Fibroblast of skin of abdomen (primary cell): ENCODE measurements around the gene PPP1R9A.

Experiments
- DNase-seq: peaks from one replicate; pipeline ENCODE4 v3.0.0-alpha.2; 2013

PPP1R9A gene

GRCh38 chr7:95267754-95268153, 360.4 kb downstream of the PPP1R9A start:
- no peak for DNase-seq

GRCh38 chr7:95269640-95270039, 362.2 kb downstream of the PPP1R9A start:
- no peak for DNase-seq

GRCh38 chr7:95276114-95276513, 368.7 kb downstream of the PPP1R9A start:
- DNase-seq: no peak

DNA sequence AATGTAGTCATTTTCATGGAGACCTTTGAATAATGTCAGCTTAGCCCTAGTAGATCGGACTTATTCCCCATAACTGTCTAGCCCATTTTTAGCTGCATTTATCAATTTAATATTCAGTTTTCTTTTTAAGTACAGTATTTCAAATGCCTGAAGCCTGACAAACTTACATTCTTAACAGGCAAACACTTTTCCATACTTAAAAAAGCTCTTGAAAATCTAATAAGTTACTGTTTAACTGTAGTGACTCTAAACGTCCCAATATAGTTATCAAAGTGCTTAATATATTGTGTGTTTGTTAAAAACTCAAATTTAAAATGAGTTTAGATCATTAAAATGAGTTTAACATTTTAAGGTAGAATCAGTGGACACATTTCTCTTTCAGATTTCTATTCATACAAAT, 372.0 kb downstream of the PPP1R9A start:
- no peak for DNase-seq

GRCh38 chr7:95286096-95286495, 378.7 kb downstream of the PPP1R9A start:
- no peak for DNase-seq

- DNase-seq: no peak
Measured at GRCh38 chr7:95290166-95290830, 382.9 kb downstream of the PPP1R9A start.

DNA sequence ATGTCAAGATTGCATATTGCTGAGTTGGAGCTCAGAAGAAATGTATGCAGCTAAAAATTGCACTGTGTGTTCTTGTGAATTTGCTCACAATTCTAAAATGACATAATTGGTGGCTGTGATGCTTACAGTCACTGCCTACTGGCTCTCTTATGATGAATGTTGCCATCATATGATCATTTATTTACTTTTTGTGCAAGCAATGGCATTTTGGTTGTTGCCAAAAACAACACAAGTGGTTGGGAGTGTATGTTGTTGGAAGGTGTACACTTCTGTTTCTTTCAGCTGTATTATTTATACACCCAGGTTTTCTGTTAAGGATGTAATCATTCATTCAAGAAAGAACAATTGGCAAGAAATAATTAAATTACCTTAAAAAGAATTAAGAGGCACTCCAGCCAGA, 388.0 kb downstream of the PPP1R9A start:
- no peak for DNase-seq

- no peak for DNase-seq
Measured at GRCh38 chr7:95296456-95296855, 389.1 kb downstream of the PPP1R9A start.

DNA sequence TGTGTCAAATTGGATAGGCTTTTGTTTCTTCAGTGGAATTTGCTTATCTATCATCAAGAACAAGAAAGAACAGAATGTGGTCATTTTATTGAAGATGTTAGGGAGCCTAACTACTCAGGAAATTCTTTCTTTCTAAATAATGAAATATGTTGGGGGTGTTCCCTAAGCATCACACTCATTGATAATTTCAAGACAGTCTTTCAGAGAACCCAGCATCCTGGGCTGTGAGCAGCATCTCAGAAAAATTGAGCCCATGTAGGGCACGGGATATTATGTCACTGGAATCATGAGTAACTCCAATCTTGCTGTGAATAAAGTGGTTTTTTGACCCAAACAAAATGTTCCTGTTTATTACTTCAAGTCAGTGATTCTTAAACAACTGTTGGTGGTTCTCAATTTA, 389.6 kb downstream of the PPP1R9A start:
- no peak for DNase-seq

DNA sequence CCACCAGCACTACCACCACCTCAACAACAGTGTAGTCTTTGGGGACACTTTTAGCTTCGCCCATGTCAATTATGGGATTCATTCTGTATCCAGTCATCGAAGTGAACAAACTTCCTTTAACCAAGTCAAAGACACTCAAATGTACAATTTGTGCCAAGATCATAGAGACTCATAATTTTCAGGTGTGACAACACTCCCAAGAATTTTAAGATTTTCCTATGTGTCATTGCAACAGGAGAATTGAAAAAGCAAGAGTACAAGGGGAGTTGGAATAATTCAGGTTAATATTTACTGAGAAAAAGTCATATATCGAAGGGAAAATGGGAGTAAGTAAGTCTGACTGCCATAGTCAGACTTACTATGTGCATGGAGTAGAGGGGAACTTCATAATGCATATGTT, 390.7 kb downstream of the PPP1R9A start:
- no peak for DNase-seq

- DNase-seq: peak; percentile 24
Measured at GRCh38 chr7:95303013-95303905, 395.9 kb downstream of the PPP1R9A start.

DNA sequence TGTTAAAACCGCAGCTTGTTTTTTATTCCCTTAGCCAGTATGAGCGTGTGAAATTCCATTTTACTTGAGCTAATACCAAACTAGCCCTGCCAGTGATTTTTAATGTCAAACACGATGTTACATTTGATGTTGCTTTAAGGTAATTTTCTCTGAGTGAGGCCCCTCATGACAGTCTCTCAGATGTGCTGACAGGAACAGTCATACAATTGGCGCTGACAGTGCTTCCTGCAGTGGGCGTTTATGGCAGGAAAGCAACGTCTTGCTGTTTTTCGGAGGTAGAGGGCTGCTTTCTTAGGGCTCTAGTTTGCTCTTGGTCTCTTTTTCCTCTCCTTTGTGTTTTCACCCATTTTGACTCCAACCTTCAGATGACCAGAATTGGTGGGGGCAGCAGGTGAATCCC, 397.6 kb downstream of the PPP1R9A start:
- DNase-seq: no peak

GRCh38 chr7:95309951-95310350, 402.6 kb downstream of the PPP1R9A start:
- no peak for DNase-seq

DNA sequence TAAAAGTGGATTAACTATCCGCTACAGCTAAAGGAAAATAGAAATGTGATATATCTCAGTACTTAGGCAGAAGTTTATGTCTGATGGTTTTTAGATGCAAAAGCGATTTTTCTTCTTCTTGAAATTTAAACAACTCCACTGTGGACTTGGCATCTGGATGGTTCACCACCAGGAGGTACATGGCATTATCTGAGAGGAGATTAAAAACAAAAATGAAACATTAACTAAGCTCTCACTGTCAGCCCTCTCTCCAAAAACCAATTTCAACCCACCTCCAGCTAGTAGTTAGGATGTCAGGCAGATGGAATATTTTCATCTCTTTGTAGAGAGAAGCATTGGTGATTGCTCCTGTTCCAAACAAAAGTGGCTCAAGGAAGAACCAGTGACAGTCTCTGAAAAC, 404.0 kb downstream of the PPP1R9A start:
- DNase-seq: no peak

DNA sequence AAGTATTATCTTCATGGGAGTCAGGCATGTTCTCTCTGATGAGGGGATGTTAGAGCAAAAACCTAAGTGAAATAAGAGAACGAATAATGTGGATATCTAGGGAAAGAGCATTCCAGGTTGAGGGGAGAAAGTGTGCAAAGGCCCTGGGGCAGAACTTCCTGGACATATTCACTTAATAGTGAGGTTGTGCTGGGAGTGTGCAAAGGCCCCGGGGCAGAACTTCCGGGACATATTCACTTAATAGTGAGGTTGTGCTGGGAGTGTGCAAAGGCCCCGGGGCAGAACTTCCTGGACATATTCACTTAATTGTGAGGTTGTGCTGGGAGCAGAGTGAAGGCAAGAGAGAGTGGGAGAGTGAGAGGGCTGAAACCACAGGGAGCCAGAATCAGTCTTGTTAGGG, 405.2 kb downstream of the PPP1R9A start:
- no peak for DNase-seq

DNA sequence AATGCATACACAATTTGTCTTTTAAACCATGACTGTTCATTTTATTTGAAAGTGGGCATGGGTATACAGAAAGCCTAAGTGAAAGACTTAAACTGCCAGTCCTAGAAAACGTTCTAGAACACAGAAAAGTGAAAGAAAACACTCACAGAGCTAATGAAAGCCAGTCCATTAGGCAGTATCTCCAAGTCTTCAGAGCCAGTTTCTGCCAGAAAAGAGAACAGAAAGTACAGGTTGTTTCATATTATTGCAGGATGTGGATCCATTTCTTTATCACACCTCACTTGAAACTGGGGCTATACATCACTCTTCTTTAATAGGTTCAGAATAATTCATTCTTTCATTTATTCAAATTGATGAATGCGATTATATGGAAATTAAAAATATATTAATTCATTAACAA, 409.2 kb downstream of the PPP1R9A start:
- no peak for DNase-seq

DNA sequence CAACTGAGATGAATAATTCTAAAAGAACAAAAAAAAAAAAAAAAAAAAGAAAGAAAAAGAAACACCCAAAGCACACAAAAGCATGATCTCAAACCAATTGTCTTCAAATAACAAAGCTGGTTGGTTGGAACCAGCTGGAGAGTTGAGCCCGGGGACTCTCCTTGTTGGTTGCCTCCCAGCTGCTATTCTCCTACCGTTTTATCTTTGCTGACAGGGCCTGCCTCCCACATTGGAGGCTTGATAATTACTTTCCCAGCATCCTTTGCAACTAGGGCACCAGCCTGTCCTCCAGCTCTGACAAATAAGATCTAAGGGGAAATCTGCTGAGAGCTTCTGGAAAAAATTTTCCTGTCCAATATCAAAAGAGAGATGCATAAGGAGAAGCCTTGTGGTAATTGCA, 410.2 kb downstream of the PPP1R9A start:
- DNase-seq: no peak

DNA sequence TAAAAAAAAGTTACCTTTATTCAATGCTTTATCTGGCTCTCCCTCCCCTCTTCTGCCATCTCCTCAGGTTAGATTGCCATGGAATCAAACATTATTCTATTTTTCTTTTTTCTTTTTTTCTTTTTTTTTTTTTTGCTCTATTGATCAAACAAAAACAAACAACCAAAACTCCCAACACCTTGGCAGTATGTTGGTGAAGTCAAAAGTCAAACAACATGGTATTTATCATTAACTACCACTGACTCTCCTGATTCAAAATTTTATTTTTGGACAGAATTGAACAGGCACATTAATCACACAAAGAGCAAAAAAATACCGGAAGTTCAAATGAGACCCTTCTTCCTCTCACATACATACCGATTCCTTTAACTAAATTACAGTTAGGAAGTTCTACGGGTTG, 410.6 kb downstream of the PPP1R9A start:
- no peak for DNase-seq

GRCh38 chr7:95318501-95319100, 411.2 kb downstream of the PPP1R9A start:
- DNase-seq: no peak

GRCh38 chr7:95319570-95319969, 412.2 kb downstream of the PPP1R9A start:
- no peak for DNase-seq

DNA sequence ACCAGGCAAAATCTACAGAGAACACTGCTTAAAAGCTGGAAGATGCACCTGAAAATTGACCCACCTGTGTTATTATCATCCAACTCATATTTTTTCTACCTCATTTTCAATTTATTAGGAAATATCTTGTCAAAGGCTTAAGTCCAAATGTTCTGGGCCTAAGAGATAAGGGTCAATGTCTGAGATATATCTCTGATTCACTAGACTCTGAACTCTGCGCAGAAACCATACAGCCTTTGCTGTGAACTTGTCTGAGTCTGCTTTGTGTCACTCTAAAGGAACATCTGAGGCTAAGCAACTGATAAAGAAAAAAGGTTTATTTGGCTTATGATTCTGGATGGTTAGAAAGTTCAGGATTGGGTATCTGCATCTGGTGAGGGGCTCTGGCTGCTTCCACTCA, 413.3 kb downstream of the PPP1R9A start:
- no peak for DNase-seq

- DNase-seq: no peak
Measured at GRCh38 chr7:95321720-95322119, 414.3 kb downstream of the PPP1R9A start.

GRCh38 chr7:95322396-95322795, 415.0 kb downstream of the PPP1R9A start:
- DNase-seq: peak; percentile 76

- peak; percentile 52 for DNase-seq
Measured at GRCh38 chr7:95322854-95323253, 415.5 kb downstream of the PPP1R9A start.
